ENCODE data around the gene REXO1. TPM values are rescaled to one million over a fixed set of nuclear protein-coding genes. Genes with fewer than 3 reads are reported as not detected.

The REXO1 gene, protein sequence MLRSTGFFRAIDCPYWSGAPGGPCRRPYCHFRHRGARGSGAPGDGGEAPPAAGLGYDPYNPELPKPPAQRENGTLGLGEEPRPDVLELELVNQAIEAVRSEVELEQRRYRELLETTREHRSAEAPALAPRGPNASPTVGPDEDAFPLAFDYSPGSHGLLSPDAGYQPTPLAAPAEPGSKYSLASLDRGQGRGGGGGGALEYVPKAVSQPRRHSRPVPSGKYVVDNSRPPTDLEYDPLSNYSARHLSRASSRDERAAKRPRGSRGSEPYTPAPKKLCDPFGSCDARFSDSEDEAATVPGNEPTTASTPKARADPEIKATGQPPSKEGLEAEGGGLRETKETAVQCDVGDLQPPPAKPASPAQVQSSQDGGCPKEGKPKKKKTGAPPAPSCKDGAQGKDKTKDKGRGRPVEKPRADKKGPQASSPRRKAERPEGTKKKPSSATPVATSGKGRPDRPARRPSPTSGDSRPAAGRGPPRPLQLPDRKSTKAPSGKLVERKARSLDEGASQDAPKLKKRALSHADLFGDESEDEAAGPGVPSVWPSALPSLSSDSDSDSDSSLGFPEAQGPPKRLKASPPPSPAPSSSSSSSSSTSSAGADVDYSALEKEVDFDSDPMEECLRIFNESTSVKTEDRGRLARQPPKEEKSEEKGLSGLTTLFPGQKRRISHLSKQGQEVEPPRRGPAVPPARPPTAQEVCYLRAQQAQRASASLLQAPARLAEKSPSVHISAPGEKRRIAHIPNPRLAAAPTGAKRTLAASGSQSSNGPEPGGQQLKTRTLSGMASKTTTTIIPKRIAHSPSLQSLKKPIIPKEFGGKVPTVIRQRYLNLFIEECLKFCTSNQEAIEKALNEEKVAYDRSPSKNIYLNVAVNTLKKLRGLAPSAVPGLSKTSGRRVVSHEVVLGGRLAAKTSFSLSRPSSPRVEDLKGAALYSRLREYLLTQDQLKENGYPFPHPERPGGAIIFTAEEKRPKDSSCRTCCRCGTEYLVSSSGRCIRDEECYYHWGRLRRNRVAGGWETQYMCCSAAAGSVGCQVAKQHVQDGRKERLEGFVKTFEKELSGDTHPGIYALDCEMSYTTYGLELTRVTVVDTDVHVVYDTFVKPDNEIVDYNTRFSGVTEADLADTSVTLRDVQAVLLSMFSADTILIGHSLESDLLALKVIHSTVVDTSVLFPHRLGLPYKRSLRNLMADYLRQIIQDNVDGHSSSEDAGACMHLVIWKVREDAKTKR
- polyA plus RNA-seq (2013, experiment 1 of 2) = 16.0 TPM
- 14.2 TPM for polyA plus RNA-seq (2013, experiment 2 of 2)

DNA sequence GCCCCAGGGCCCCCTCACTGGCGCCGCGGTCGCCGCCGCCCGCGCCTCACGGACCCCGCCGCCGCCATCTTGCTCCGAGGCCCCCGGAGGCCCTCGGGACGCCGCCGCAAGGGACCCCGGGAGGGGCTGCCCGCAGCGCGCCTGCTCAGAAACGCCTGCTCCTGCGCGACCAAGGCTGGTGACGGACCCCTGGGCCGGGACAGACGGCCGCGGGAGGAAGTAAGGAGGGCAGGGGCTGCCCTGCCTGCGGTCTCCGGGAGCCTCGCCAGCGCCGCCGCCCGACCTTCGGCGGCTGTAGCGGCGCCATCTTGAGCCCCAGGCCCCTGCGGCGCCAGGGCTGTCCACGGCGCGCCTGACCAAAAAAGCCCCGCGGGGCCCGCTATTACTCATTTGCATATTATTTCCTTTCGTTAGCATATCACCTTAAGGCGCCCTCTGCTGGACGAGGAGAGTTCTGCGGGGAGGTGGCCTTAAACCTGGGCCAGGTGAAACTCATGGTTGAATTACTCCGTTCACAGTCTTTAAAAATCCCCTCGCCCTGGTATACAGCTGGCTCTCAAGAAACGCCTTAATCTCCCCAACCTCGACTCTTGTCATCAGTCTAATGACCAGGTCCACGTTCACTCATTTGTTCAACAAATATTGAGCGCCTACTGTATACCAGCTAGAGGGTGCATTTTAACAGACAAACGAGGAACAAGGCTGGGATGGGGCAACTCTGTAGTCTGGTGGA is at the start of gene REXO1:
TSS of gene REXO1 (minus strand) at position 85 of the 733 bp plus-strand sequence. CDS start 125 bp downstream, outside the sequence.
- Histone ChIP-seq H2AFZ (ENCODE audit: low read depth, low read length) (no peak within 1 kb of the TSS), H3K18ac (ENCODE audit: low read depth in 1 of 2, low read length in 2 of 2) (peak within 1 kb of the TSS; percentile 92 to 100), H2BK12ac (ENCODE audit: low read length in 2 of 2) (no peak within 1 kb of the TSS), H3K23ac (ENCODE audit: low read length in 2 of 2) (peak within 1 kb of the TSS in 1 of 2 experiments; percentile 20), H2BK120ac (ENCODE audit: low read depth, low read length) (peak within 1 kb of the TSS; percentile 97), H3K9me3 (ENCODE audit: control insufficient read depth, low read length) (no peaks in the 10 kb centered on the region), H2AK5ac (ENCODE audit: low read length, severe bottlenecking) (peak within 1 kb of the TSS; percentile 49), H4K91ac (ENCODE audit: low read length) (peak within 1 kb of the TSS; percentile 98), H3K4me2 (ENCODE audit: low read length, poor library complexity, severe bottlenecking) (peak within 1 kb of the TSS; percentile 82), H3K4ac (ENCODE audit: low read depth in 1 of 2, low read length in 2 of 2) (peak within 1 kb of the TSS; percentile 88 to 98), H3K4me1 (ENCODE audit: control insufficient read depth, insufficient read depth, low read depth, low read length) (peaks cover 33% of the 10 kb centered on the region), H3K36me3 (ENCODE audit: control insufficient read depth in 1 of 2, insufficient read depth in 2 of 2, low read depth in 1 of 2, low read length in 2 of 2) (peaks cover 4 to 48% of the 10 kb centered on the region in 2 experiments), H4K8ac (ENCODE audit: low read length) (peak within 1 kb of the TSS; percentile 99), H3K14ac (ENCODE audit: low read length in 2 of 2) (peak within 1 kb of the TSS in 1 of 2 experiments; percentile 89), H2BK15ac (ENCODE audit: low read depth, poor library complexity, severe bottlenecking) (peak within 1 kb of the TSS; percentile 81), H3K9ac (ENCODE audit: low read length) (peak within 1 kb of the TSS; percentile 99), H3K27ac (ENCODE audit: low read length, poor library complexity, severe bottlenecking) (peak within 1 kb of the TSS; percentile 78), H3K27me3 (ENCODE audit: control insufficient read depth in 1 of 2, insufficient read depth in 1 of 2, low read length in 2 of 2) (no peaks in the 10 kb centered on the region), H3K4me3 (ENCODE audit: insufficient read depth in 1 of 2, low read depth in 1 of 2, low read length in 2 of 2) (peak within 1 kb of the TSS; percentile 77 to 89), H2BK5ac (ENCODE audit: low read depth, low read length, poor library complexity, severe bottlenecking) (peak within 1 kb of the TSS; percentile 99), H3K79me1 (replicated peaks; ENCODE audit: low read length, poor library complexity, severe bottlenecking) (peaks cover 24% of the 10 kb centered on the region)
- DNase-seq = peak; percentile 94
- WGBS = 4% methylated on average over 40 of the region's 60 CpGs

DNA sequence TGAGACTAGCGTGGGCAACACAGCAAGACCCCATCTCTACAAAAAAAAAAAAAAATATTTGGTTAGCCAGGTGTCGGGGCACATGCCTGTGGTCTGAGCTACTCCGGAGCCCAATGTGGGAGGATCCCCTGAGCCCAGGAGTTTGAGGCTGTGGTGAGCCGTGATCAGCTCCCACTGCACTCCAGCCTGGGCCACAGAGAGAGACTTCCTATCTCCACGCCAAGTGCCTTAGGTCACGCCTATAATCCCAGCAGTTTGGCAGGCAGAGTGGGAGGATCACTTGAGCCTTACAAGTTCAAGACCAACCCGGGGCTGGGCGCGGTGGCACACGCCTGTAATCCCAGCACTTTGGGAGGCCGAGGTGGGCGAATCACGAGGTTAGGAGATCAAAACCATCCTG is 48.2 kb upstream of the REXO1 start:
- H3K4me2 ChIP-seq (ENCODE audit: low read length, poor library complexity, severe bottlenecking) = no peak overlapping the region
- no peak overlapping the region for H3K4me3 ChIP-seq (ENCODE audit: insufficient read depth in 1 of 2, low read depth in 1 of 2, low read length in 2 of 2)
- H3K9ac ChIP-seq (ENCODE audit: low read length) = no peak overlapping the region
- H2AK5ac ChIP-seq (ENCODE audit: low read length, severe bottlenecking) = no peak overlapping the region
- H3K9me3 ChIP-seq (ENCODE audit: control insufficient read depth, low read length) = no peaks in the 10 kb centered on the region
- H3K79me1 ChIP-seq (replicated peaks; ENCODE audit: low read length, poor library complexity, severe bottlenecking) = no peaks in the 10 kb centered on the region
- peaks cover 8% of the 10 kb centered on the region for H3K4me1 ChIP-seq (ENCODE audit: control insufficient read depth, insufficient read depth, low read depth, low read length)
- no peak for DNase-seq
- H2BK12ac ChIP-seq (ENCODE audit: low read length in 2 of 2) = peak overlapping the region; percentile 69 to 90
- peak overlapping the region in 1 of 2 experiments; percentile 79 for H3K4ac ChIP-seq (ENCODE audit: low read depth in 1 of 2, low read length in 2 of 2)
- no peak overlapping the region for H2BK5ac ChIP-seq (ENCODE audit: low read depth, low read length, poor library complexity, severe bottlenecking)
- no peaks in the 10 kb centered on the region for H3K36me3 ChIP-seq (ENCODE audit: control insufficient read depth in 1 of 2, insufficient read depth in 2 of 2, low read depth in 1 of 2, low read length in 2 of 2)
- no peak overlapping the region for H2AFZ ChIP-seq (ENCODE audit: low read depth, low read length)
- H3K27ac ChIP-seq (ENCODE audit: low read length, poor library complexity, severe bottlenecking) = no peak overlapping the region
- H2BK15ac ChIP-seq (ENCODE audit: low read depth, poor library complexity, severe bottlenecking) = no peak overlapping the region
- no peak overlapping the region for H2BK120ac ChIP-seq (ENCODE audit: low read depth, low read length)
- H3K23ac ChIP-seq (ENCODE audit: low read length in 2 of 2) = no peak overlapping the region
- H4K8ac ChIP-seq (ENCODE audit: low read length) = no peak overlapping the region
- no peak overlapping the region for H3K14ac ChIP-seq (ENCODE audit: low read length in 2 of 2)
- WGBS = 91% methylated on average over 13 of the region's 13 CpGs
- no peaks in the 10 kb centered on the region for H3K27me3 ChIP-seq (ENCODE audit: control insufficient read depth in 1 of 2, insufficient read depth in 1 of 2, low read length in 2 of 2)
- H3K18ac ChIP-seq (ENCODE audit: low read depth in 1 of 2, low read length in 2 of 2) = peak overlapping the region in 1 of 2 experiments; percentile 66
- peak overlapping the region; percentile 92 for H4K91ac ChIP-seq (ENCODE audit: low read length)

DNA sequence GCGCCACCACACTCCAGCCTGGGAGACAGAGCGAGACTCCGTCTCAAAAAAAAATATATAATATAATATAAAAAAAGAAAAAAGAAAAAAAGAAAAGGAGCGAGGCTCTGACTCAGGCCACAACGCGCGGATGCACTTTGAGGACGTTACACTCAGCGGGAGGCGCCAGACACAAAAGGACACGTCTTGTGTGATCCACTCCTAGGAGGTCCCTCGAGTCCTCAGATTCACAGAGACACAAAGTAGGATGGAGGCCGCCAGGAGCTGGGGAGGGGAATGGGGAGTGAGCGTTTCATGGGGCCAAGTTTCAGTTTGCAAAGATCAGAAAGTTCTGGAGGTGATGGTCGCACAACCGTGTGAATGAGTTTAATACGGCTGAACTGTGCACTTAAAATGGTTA is 45.5 kb upstream of the REXO1 start:
- 87% methylated on average over 14 of the region's 17 CpGs for WGBS

More for the DNA sequence above, 45.5 kb upstream of the REXO1 start:
- DNase-seq = no peak
- Histone ChIP-seq H3K4me2 (ENCODE audit: low read length, poor library complexity, severe bottlenecking) (no peak overlapping the region), H3K27ac (ENCODE audit: low read length, poor library complexity, severe bottlenecking) (no peak overlapping the region), H3K18ac (ENCODE audit: low read depth in 1 of 2, low read length in 2 of 2) (no peak overlapping the region), H3K79me1 (replicated peaks; ENCODE audit: low read length, poor library complexity, severe bottlenecking) (no peaks in the 10 kb centered on the region), H3K4me3 (ENCODE audit: insufficient read depth in 1 of 2, low read depth in 1 of 2, low read length in 2 of 2) (no peak overlapping the region), H3K4me1 (ENCODE audit: control insufficient read depth, insufficient read depth, low read depth, low read length) (peaks cover 8% of the 10 kb centered on the region), H3K9me3 (ENCODE audit: control insufficient read depth, low read length) (no peaks in the 10 kb centered on the region), H2BK12ac (ENCODE audit: low read length in 2 of 2) (no peak overlapping the region), H3K36me3 (ENCODE audit: control insufficient read depth in 1 of 2, insufficient read depth in 2 of 2, low read depth in 1 of 2, low read length in 2 of 2) (no peaks in the 10 kb centered on the region), H3K14ac (ENCODE audit: low read length in 2 of 2) (no peak overlapping the region), H4K8ac (ENCODE audit: low read length) (no peak overlapping the region), H2AK5ac (ENCODE audit: low read length, severe bottlenecking) (no peak overlapping the region), H2BK15ac (ENCODE audit: low read depth, poor library complexity, severe bottlenecking) (no peak overlapping the region), H3K4ac (ENCODE audit: low read depth in 1 of 2, low read length in 2 of 2) (no peak overlapping the region), H3K27me3 (ENCODE audit: control insufficient read depth in 1 of 2, insufficient read depth in 1 of 2, low read length in 2 of 2) (no peaks in the 10 kb centered on the region), H2AFZ (ENCODE audit: low read depth, low read length) (peak overlapping the region; percentile 62), H3K9ac (ENCODE audit: low read length) (no peak overlapping the region), H2BK120ac (ENCODE audit: low read depth, low read length) (no peak overlapping the region), H4K91ac (ENCODE audit: low read length) (no peak overlapping the region), H2BK5ac (ENCODE audit: low read depth, low read length, poor library complexity, severe bottlenecking) (no peak overlapping the region), H3K23ac (ENCODE audit: low read length in 2 of 2) (no peak overlapping the region)

Measured in mesenchymal stem cell (in vitro differentiated cells and primary cell).